Fibroblast of villous mesenchyme (primary cell): Measurements from ENCODE around the gene MAMLD1. TPM values are rescaled to one million over a fixed set of nuclear protein-coding genes. Genes with fewer than 3 reads are reported as not detected.

Experiments used
- DNase-seq: peaks from one replicate; pipeline ENCODE4 v3.0.0-alpha.2; 2010; ENCODE audit warnings: low read depth
- H3K4me3 ChIP-seq: 2 replicates; pipeline ENCODE4 v1.5.1; 2011; ENCODE audit warnings: low read depth, mild to moderate bottlenecking, low read length
- CTCF ChIP-seq: IDR thresholded peaks from 2 replicates; pipeline ENCODE4 v1.5.1; 2012; ENCODE audit warnings: low read depth, mild to moderate bottlenecking, low read length; ENCODE audit not compliant: insufficient read depth
- total RNA-seq: library from RNA; depleted of rRNA; stranded (reverse); fragments of >200 nt; gene quantifications from 2 replicates; pipeline ENCODE4 v1.2.3, GENCODE V29; 2012

Gene MAMLD1
- total RNA-seq, 1 donor: 0.86 TPM

GRCh38 chrX:150454083-150454482 is 91.0 kb downstream of the MAMLD1 start:
- DNase-seq: no peak
- TF ChIP-seq CTCF: no peak
- no peak overlapping the region for H3K4me3 ChIP-seq

- TF ChIP-seq CTCF: no peak
- DNase-seq: no peak
- H3K4me3 ChIP-seq: no peak overlapping the region
Observed at GRCh38 chrX:150454508-150455214, 91.5 kb downstream of the MAMLD1 start.

GRCh38 chrX:150455215-150455608 is 92.1 kb downstream of the MAMLD1 start:
- TF ChIP-seq CTCF: no peak
- DNase-seq: no peak

GRCh38 chrX:150456466-150456865 is 93.3 kb downstream of the MAMLD1 start:
- H3K4me3 ChIP-seq: no peak overlapping the region
- no peak for DNase-seq
- TF ChIP-seq CTCF: no peak

More at GRCh38 chrX:150455215-150455608, 92.1 kb downstream of the MAMLD1 start:
- no peak overlapping the region for H3K4me3 ChIP-seq

GRCh38 chrX:150456941-150457340 is 93.8 kb downstream of the MAMLD1 start:
- no peak for DNase-seq
- no peak for TF ChIP-seq CTCF
- no peak overlapping the region for H3K4me3 ChIP-seq

- H3K4me3 ChIP-seq: no peak overlapping the region
- no peak for TF ChIP-seq CTCF
- DNase-seq: no peak
Observed at GRCh38 chrX:150459196-150459595, 96.1 kb downstream of the MAMLD1 start.

GRCh38 chrX:150460063-150460462 is 96.9 kb downstream of the MAMLD1 start:
- no peak overlapping the region for H3K4me3 ChIP-seq
- DNase-seq: no peak
- no peak for TF ChIP-seq CTCF
